Body of pancreas (tissue), 4 donors: ENCODE data around the gene OSBP2.

Experiments
- CTCF ChIP-seq, 7 experiments: fragments of 450-650 bp in 4 of 7; fragments of 200-600 bp in 3 of 7; sonication (generic) in 3 of 7; IDR thresholded peaks; one replicate each; pipeline ENCODE4 v1.5.1; 2016 to 2019; ENCODE audit warnings: antibody characterized with exemption in 7 of 7
- POLR2A ChIP-seq, 3 donors: fragments of 450-650 bp; IDR thresholded peaks; one replicate each; pipeline ENCODE4 v1.6.1; 2016; ENCODE audit warnings: antibody characterized with exemption in 3 of 3, mild to moderate bottlenecking in 2 of 3

- TF ChIP-seq CTCF (IDR thresholded peaks at IDR 0.05), result no peak
- TF ChIP-seq POLR2A (IDR thresholded peaks at IDR 0.05), result no peak
These were observed 85.4 kb downstream of the OSBP2 start for GRCh38 chr22:30780026-30780425.
